Chondrocyte (in vitro differentiated cells): Measurements from ENCODE around the gene PTPN3. TPM values are rescaled to one million over a fixed set of nuclear protein-coding genes. Genes with fewer than 3 reads are reported as not detected.
A peak's percentile ranks its signal among the peaks of the same experiment; 100 is the strongest.

Source experiments
- DNase-seq: peaks from one replicate; pipeline ENCODE4 v3.0.0; 2021; ENCODE audit warnings: mixed read lengths, low spot score
- H3K27ac Mint-ChIP-seq: one replicate; pipeline ENCODE4 v1.8.0; 2021; ENCODE audit warnings: mild to moderate bottlenecking, moderate library complexity, mixed read lengths; ENCODE audit not compliant: unreplicated experiment
- H3K27me3 Mint-ChIP-seq: 2 replicates; pipeline ENCODE4 v1.8.0; 2021; ENCODE audit warnings: low read depth, mixed read lengths
- H3K36me3 Mint-ChIP-seq: 2 replicates; pipeline ENCODE4 v1.8.0; 2021; ENCODE audit warnings: low read depth, mixed read lengths
- H3K4me1 Mint-ChIP-seq: 2 replicates; pipeline ENCODE4 v1.8.0; 2021; ENCODE audit warnings: low read depth, mild to moderate bottlenecking, mixed read lengths
- H3K4me3 Mint-ChIP-seq: one replicate; pipeline ENCODE4 v1.8.0; 2021; ENCODE audit warnings: mild to moderate bottlenecking, moderate library complexity, mixed read lengths; ENCODE audit not compliant: unreplicated experiment
- H3K9me3 Mint-ChIP-seq: 2 replicates; pipeline ENCODE4 v1.8.0; 2021; ENCODE audit warnings: low read depth, mixed read lengths
- total RNA-seq: library from RNA; stranded (reverse); gene quantifications from 3 replicates; pipeline ENCODE4 v1.2.1, GENCODE V29; 2021
- TF ChIP-seq, protein P1 (sequence below): fragments of 200-600 bp; sonication (generic); IDR thresholded peaks from 2 replicates; pipeline ENCODE4 v1.5.0; 2021; ENCODE audit warnings: antibody characterized with exemption, mild to moderate bottlenecking, moderate library complexity

Gene PTPN3
- total RNA-seq, 1 donor from 2014 or later: 7.2 TPM

DNA sequence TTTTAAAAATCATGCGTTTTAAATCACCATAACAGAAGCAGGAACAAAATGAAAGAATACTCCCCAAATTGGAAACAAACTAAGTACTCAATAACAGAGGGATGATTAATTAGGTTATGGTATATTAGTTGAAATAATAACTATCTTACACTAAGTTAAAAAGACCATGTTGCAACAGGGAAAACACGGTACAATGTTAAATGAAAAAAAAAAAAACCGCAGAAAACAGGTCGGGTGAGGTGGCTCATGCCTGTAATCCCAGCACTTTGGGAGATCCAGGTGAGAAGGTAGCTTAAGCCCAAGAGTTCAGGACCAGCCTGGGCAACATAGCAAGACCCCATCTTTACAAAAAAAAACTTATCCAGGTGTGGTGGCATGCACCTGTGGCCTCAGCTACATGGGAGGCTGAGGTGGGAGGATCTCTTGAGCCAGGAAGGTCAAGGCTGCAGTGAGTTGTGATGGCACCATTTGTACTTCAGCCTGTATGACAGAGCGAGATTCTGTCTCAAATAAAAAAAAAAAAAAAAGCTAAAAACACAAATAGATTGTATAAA, 2.4 kb upstream of the PTPN3 start:
- Mint-ChIP-seq H3K27me3 (peaks cover 27% of the 10 kb centered on the region), H3K4me1 (peaks cover 21% of the 10 kb centered on the region), H3K4me3 (peak overlapping the region; percentile 70), H3K36me3 (no peaks in the 10 kb centered on the region), H3K9me3 (no peaks in the 10 kb centered on the region), H3K27ac (no peak overlapping the region)
- no peak for DNase-seq
- TF ChIP-seq, protein P1, sequence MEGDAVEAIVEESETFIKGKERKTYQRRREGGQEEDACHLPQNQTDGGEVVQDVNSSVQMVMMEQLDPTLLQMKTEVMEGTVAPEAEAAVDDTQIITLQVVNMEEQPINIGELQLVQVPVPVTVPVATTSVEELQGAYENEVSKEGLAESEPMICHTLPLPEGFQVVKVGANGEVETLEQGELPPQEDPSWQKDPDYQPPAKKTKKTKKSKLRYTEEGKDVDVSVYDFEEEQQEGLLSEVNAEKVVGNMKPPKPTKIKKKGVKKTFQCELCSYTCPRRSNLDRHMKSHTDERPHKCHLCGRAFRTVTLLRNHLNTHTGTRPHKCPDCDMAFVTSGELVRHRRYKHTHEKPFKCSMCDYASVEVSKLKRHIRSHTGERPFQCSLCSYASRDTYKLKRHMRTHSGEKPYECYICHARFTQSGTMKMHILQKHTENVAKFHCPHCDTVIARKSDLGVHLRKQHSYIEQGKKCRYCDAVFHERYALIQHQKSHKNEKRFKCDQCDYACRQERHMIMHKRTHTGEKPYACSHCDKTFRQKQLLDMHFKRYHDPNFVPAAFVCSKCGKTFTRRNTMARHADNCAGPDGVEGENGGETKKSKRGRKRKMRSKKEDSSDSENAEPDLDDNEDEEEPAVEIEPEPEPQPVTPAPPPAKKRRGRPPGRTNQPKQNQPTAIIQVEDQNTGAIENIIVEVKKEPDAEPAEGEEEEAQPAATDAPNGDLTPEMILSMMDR: no peak

DNA sequence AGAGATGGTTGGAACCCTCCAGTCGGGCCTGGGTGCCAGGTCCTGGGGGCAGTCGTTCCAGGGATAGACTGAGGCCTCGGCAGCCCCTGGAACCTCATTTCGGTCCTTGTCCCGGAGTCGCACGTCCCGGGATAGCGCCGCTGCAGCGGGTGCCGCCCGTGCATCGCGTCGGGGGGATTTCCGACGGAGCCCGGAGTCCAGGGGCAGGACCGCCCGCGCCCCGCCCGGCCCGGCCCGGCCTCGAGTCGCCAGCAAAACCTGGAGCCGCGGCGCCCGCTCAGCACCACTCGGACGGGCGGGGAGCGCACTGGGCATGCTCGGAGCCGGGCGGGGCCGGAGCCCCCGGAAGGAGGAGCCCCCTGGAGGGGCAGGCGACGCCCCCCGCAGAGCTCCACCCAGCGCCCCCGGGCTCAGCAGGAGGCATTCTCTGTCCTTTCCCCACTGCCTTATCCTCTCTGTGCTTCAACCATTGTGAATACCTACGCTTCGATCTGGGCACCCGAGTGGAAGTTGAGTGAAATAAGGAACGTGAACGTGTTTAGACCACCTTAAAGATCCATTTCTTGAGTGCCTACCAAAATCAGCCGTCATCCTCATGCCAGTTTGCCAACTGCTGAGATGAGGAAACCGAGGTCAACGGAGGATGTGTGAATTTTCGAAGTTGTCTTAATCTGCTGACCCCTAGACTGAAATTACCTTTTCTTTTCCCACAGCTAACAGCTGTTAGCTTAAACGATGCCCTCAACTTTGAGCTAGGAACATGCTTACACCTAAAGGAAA, 1.7 kb upstream of the PTPN3 start:
- Mint-ChIP-seq H3K4me1 (peaks cover 21% of the 10 kb centered on the region), H3K36me3 (no peaks in the 10 kb centered on the region), H3K4me3 (peak overlapping the region; percentile 73), H3K27me3 (peaks cover 27% of the 10 kb centered on the region), H3K9me3 (no peaks in the 10 kb centered on the region), H3K27ac (peak overlapping the region; percentile 57)
- no peak for DNase-seq
- TF ChIP-seq, protein P1: no peak

DNA sequence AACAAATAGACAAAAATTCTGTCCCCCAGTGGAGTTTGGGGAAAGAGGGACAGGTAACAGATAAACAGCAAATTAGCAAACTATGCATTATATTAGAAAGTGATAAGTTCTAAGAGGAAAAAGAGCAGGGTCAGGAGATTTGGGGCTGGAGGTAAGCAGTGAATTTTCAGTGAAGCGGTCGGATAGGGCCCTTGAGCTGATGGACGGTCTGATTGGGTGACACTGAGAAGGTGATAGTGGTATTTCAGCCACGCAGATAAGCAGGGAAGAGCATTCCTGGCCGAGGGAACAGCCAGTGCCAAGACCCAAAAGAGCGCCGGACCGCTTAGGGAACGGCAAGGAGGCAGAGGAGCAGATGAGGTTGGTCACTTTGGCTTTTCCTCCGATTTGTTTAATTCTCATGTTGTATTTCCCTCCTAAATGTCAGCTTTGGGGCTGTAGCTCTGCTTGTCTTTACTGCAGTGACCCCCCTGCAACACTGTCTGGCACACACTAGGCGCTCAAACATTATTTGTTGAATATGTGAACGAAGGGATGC, 1.1 kb upstream of the PTPN3 start:
- TF ChIP-seq, protein P1: no peak
- Mint-ChIP-seq H3K4me3 (peak overlapping the region; percentile 73), H3K4me1 (peaks cover 21% of the 10 kb centered on the region), H3K36me3 (no peaks in the 10 kb centered on the region), H3K27ac (no peak overlapping the region), H3K27me3 (peaks cover 24% of the 10 kb centered on the region), H3K9me3 (no peaks in the 10 kb centered on the region)
- no peak for DNase-seq

DNA sequence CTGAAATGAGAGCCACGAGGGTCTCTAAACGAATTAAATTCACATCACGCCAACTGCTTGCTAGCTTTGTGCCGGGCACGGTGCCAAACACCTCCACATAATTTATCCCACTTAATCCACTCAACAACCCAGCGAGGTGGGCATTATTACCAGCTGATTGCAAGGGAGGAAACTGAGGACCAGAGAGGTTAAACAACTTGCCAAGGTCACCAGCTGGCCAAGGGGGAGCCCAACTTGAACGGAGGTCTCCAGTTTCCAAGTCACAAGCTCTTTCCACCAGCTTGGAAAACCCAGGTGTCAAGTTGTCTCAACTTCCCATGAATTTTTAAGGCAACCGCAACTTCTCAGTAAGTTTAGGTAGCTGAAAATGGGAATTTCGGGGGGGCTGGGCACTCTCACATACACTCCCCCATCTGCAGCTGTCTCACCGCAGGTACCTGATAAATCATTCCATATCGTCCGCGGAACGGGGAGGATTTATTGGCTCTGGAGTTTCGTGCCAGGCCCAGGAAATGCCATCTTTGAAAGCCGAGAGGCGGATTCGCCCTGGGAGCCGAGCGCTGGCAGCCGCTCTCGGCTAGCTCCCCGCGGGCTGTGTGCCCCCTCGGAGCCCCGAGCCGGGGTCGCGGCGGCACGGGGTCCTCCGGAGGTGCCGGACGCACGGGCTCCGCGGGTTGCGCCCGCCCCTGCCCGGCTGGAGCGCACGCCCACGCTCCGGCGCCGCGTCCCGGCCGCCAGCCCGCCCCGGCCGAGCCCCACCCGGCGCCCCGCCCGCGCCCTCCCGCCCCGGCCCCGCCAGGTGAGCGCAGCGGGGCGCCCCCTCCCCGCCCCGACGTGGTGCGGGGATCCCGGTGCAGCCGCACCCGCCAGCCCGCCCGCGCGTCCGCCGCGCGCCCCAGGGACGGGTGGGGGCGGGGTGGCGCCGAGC, 617 bp downstream of the PTPN3 start:
- TF ChIP-seq, protein P1: no peak
- no peak for DNase-seq
- Mint-ChIP-seq H3K27ac (peak overlapping the region; percentile 54), H3K4me3 (peak overlapping the region; percentile 70), H3K9me3 (no peaks in the 10 kb centered on the region), H3K27me3 (peaks cover 23% of the 10 kb centered on the region), H3K36me3 (peaks cover 2% of the 10 kb centered on the region), H3K4me1 (peaks cover 24% of the 10 kb centered on the region)

DNA sequence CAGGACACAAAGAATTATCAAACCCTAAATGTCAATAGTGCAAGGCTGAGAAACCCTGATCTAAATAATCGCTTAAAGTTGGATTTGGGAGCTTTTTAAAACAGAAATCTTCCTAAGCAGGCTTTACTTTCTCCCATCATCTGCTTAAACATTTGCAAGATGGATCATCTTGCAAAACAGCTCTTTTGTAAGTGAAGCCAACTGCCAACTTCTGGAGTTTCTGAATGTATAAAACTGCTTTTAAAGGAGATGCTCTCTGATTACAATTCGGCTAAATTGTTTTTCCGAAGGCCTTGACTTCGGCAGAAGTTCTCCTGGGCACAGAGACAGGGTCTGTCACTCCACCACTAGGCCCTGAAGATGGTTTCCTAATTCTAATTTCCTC, 1.3 kb downstream of the PTPN3 start:
- H3K36me3 Mint-ChIP-seq: peaks cover 2% of the 10 kb centered on the region
- peaks cover 24% of the 10 kb centered on the region for H3K4me1 Mint-ChIP-seq
- H3K4me3 Mint-ChIP-seq: peak overlapping the region; percentile 70
- TF ChIP-seq, protein P1: no peak
- peak overlapping the region; percentile 54 for H3K27ac Mint-ChIP-seq
- no peaks in the 10 kb centered on the region for H3K9me3 Mint-ChIP-seq
- H3K27me3 Mint-ChIP-seq: peaks cover 23% of the 10 kb centered on the region
- DNase-seq: no peak
